Smooth muscle cell (in vitro differentiated cells): ENCODE measurements around the gene CYP4Z1. TPM values are rescaled to one million over a fixed set of nuclear protein-coding genes. Genes with fewer than 3 reads are reported as not detected.
"Not testable (repeated sequence)": the region's sequence is repeated elsewhere in the genome, so short reads cannot be mapped to it uniquely, and the experiment has no call there.

Experiments
- DNase-seq: peaks from one replicate; lab custom pipeline; 2025; ENCODE audit not compliant: unreplicated experiment; lab: John Stamatoyannopoulos, UW
- H2AFZ ChIP-seq: fragments of 200-600 bp; sonication (generic); 2 replicates; pipeline ENCODE4 v1.6.0; 2016; ENCODE audit warnings: antibody characterized with exemption, low read depth, mild to moderate bottlenecking
- H3F3A ChIP-seq: fragments of 200-600 bp; sonication (generic); 2 replicates; pipeline ENCODE4 v1.6.0; 2017; ENCODE audit warnings: antibody characterized with exemption, low read depth
- H3K27ac ChIP-seq: fragments of 200-600 bp; sonication (generic); 2 replicates; pipeline ENCODE4 v1.5.1; 2016; ENCODE audit warnings: low read depth, mild to moderate bottlenecking
- H3K27me3 ChIP-seq: fragments of 200-600 bp; sonication (generic); 2 replicates; pipeline ENCODE4 v1.6.1; 2016; ENCODE audit warnings: low read depth, mild to moderate bottlenecking
- H3K36me3 ChIP-seq: fragments of 200-600 bp; sonication (generic); 2 replicates; pipeline ENCODE4 v1.5.1; 2016; ENCODE audit warnings: low read depth
- H3K4me1 ChIP-seq: fragments of 200-600 bp; sonication (generic); 2 replicates; pipeline ENCODE4 v1.5.1; 2016; ENCODE audit warnings: low read depth
- H3K4me2 ChIP-seq: fragments of 200-600 bp; sonication (generic); 2 replicates; pipeline ENCODE4 v1.6.0; 2016; ENCODE audit warnings: mild to moderate bottlenecking
- H3K4me3 ChIP-seq: fragments of 200-600 bp; sonication (generic); 2 replicates; pipeline ENCODE4 v1.5.1; 2016; ENCODE audit warnings: mild to moderate bottlenecking
- H3K79me2 ChIP-seq: fragments of 200-600 bp; sonication (generic); 2 replicates; pipeline ENCODE4 v1.6.0; 2016; ENCODE audit warnings: low read depth, mild to moderate bottlenecking
- H3K9ac ChIP-seq: fragments of 200-600 bp; sonication (generic); 2 replicates; pipeline ENCODE4 v1.6.0; 2016; ENCODE audit warnings: low read depth
- H3K9me3 ChIP-seq: fragments of 200-600 bp; sonication (generic); replicated peaks from 2 replicates; pipeline ENCODE4 v1.5.1; 2016; ENCODE audit warnings: low read depth
- H4K20me1 ChIP-seq: fragments of 200-600 bp; sonication (generic); 2 replicates; pipeline ENCODE4 v1.6.0; 2016; ENCODE audit warnings: low read depth
- WGBS: methylation state at CpG from one replicate; pipeline ENCODE4 v1.1.7; 2016; ENCODE audit warnings: low lambda C conversion rate; 5-methylcytosine and 5-hydroxymethylcytosine counted together
- polyA plus RNA-seq: library from polyadenylated mRNA; unstranded; fragments of >200 nt; fragmentation: Nextera tagmentation; extraction: Ambion mirVana; gene quantifications from 2 replicates; pipeline ENCODE4 v1.2.1, GENCODE V29; 2016
- total RNA-seq: library from RNA; depleted of rRNA; stranded (reverse); fragments of >200 nt; gene quantifications from 2 replicates; pipeline ENCODE4 v1.2.3, GENCODE V29; 2014
- TF ChIP-seq, protein P1 (sequence below): fragments of 200-600 bp; sonication (generic); IDR thresholded peaks from 2 replicates; pipeline ENCODE4 v1.5.1; 2017; ENCODE audit warnings: borderline replicate concordance, mild to moderate bottlenecking, antibody characterized with exemption; ENCODE audit not compliant: insufficient read depth, poor library complexity, severe bottlenecking

Gene CYP4Z1
- total and polyA plus RNA-seq, 2 experiments from 2014 or later, result not detected

DNA sequence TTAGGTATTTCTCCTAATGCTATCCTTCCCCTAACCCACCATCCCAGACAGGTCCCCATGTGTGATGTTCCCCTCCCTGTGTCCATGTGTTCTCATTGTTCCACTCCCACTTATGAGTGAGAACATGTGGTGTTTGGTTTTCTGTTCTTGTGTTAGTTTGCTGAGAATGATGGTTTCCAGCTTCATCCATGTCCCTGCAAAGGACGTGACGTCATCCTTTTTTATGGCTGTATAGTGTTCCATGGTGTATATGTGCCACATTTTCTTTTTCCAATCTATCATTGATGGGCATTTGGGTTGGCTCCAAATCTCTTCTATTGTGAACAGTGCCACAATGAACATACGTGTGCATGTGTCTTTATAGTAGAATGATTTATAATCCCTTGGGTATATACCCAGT is 65.6 kb downstream of the CYP4Z1 start:
- not testable (repeated sequence) for H3K79me2 ChIP-seq, DNase-seq, H3K4me3 ChIP-seq, H3K4me2 ChIP-seq, H3F3A ChIP-seq, H4K20me1 ChIP-seq, H3K27me3 ChIP-seq, H3K9me3 ChIP-seq, H3K4me1 ChIP-seq, H2AFZ ChIP-seq, H3K36me3 ChIP-seq, H3K9ac ChIP-seq, H3K27ac ChIP-seq
- 96% methylated on average over 3 of the region's 3 CpGs for WGBS

DNA sequence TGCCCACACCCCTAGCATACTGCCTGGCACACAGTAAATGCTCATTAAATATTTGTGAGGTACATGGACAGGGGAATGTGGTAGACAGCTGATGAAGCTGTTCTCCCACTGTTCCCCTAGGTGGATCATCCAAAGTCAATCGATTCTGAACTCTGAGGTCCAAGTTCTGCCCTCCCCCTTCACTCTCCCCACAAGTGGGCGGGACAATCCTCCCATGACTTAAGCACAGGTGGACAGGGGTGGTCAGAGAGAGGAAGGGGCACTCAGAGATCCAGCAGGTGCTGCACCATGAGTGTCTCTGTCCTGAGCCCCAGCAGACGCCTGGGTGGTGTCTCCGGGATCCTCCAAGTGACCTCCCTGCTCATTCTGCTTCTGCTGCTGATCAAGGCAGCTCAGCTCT is 70.2 kb downstream of the CYP4Z1 start, which contains the start of gene CYP4A22:
Gene CYP4A22, plus strand, starts transcription at position 244 of the 400 bp plus-strand sequence. Its CDS starts 45 bp downstream, at position 289.
- H3K4me2 ChIP-seq, result no peak within 1 kb of the TSS
- H3K27ac ChIP-seq, result no peak within 1 kb of the TSS
- peaks cover 6% of the 10 kb centered on the region for H3K27me3 ChIP-seq
- no peaks in the 10 kb centered on the region for H3F3A ChIP-seq
- H2AFZ ChIP-seq, result no peak within 1 kb of the TSS
- 86% methylated on average over 4 of the region's 4 CpGs for WGBS
- H3K4me3 ChIP-seq, result no peak within 1 kb of the TSS
- no peak for DNase-seq
- no peaks in the 10 kb centered on the region for H3K9me3 ChIP-seq
- H3K9ac ChIP-seq, result no peak within 1 kb of the TSS
- H3K36me3 ChIP-seq, result no peaks in the 10 kb centered on the region
- H3K4me1 ChIP-seq, result no peaks in the 10 kb centered on the region
- H4K20me1 ChIP-seq, result no peaks in the 10 kb centered on the region
- TF ChIP-seq, protein P1, sequence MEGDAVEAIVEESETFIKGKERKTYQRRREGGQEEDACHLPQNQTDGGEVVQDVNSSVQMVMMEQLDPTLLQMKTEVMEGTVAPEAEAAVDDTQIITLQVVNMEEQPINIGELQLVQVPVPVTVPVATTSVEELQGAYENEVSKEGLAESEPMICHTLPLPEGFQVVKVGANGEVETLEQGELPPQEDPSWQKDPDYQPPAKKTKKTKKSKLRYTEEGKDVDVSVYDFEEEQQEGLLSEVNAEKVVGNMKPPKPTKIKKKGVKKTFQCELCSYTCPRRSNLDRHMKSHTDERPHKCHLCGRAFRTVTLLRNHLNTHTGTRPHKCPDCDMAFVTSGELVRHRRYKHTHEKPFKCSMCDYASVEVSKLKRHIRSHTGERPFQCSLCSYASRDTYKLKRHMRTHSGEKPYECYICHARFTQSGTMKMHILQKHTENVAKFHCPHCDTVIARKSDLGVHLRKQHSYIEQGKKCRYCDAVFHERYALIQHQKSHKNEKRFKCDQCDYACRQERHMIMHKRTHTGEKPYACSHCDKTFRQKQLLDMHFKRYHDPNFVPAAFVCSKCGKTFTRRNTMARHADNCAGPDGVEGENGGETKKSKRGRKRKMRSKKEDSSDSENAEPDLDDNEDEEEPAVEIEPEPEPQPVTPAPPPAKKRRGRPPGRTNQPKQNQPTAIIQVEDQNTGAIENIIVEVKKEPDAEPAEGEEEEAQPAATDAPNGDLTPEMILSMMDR, result no peak
- no peaks in the 10 kb centered on the region for H3K79me2 ChIP-seq

DNA sequence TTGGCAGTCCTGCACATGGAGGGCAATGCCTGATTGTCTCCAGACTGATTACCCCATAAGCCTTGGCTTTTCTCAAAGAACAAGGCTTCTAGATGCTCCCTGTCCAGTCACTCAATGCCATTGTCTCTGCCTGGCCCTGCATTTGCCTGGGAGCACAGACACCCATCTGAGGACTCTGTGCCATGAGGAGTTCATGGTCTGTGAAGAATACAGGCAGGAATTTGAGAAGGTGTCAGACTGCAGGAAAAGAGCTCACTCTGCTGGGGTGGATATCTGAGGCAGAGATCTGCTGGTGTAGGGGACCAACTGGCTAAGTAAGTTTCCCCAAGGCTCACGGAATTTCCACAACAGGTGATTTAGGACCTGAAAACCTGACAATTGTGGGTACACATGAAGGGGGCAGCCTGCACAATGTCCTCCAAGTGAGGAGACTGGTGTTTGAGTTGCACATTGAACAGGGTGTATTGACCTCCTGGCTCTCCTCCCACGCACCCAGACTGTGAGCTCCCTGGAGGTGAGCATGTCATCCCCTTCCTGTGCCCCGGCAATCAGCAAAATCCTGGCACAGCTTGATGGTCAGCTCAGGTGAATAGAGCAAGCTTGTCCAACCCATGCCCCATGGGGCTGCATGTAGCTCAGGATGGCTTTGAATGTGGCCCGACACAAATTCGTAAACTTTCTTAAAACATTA is 71.0 kb downstream of the CYP4Z1 start:
- no peaks in the 10 kb centered on the region for H3K4me1 ChIP-seq
- TF ChIP-seq, protein P1, result no peak
- no peaks in the 10 kb centered on the region for H3F3A ChIP-seq
- WGBS, result 95% methylated on average over 5 of the region's 5 CpGs
- no peaks in the 10 kb centered on the region for H3K36me3 ChIP-seq
- H3K79me2 ChIP-seq, result no peaks in the 10 kb centered on the region
- H3K27ac ChIP-seq, result no peak overlapping the region
- no peak overlapping the region for H3K4me2 ChIP-seq
- DNase-seq, result no peak
- no peaks in the 10 kb centered on the region for H4K20me1 ChIP-seq
- no peak overlapping the region for H3K4me3 ChIP-seq
- no peak overlapping the region for H2AFZ ChIP-seq
- H3K9me3 ChIP-seq, result no peaks in the 10 kb centered on the region
- peaks cover 6% of the 10 kb centered on the region for H3K27me3 ChIP-seq
- no peak overlapping the region for H3K9ac ChIP-seq

DNA sequence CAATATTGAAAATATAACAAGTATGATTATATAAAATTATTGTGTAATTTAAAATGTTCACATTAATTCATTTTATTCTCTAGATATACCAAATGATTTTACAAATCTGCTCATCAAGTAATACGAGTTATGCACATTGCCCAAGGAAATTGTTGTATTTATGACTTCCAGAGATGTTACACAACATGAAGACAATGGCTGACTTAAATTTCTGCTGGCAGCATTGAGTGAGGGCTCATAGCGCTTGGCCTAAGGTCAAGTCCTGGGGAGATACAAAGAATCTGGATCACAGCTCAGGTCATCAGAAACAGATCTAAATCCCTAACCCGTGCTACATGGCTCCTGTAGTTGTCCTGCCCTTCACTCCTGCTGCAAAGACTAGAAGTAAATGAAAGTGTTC is 73.3 kb downstream of the CYP4Z1 start:
- not testable (repeated sequence) for H3K9ac ChIP-seq, H3K79me2 ChIP-seq, H3F3A ChIP-seq, H3K4me3 ChIP-seq, H4K20me1 ChIP-seq, H3K36me3 ChIP-seq, H3K4me1 ChIP-seq, H2AFZ ChIP-seq, DNase-seq, H3K4me2 ChIP-seq, H3K27me3 ChIP-seq, H3K9me3 ChIP-seq, H3K27ac ChIP-seq
- WGBS, result 80% methylated on average over 3 of the region's 3 CpGs
